Measurements from ENCODE around the gene DAZAP1. TPM values are rescaled to one million over a fixed set of nuclear protein-coding genes. Genes with fewer than 3 reads are reported as not detected.

The DAZAP1 gene
- total RNA-seq, 1 donor from 2014 or later: 15.8 TPM

GRCh38 chr19:1467490-1468273 lies 60.3 kb downstream of the DAZAP1 start:
- DNase-seq (ENCODE audit: low spot score in 2 of 2): no peak
- Histone ChIP-seq H3K9me3 (no peaks in the 10 kb centered on the region), H3K36me3 (no peaks in the 10 kb centered on the region), H3K27ac (no peak overlapping the region), H3K27me3 (peaks cover 59% of the 10 kb centered on the region), H3K4me1 (peaks cover 37 to 41% of the 10 kb centered on the region in 2 donors), H3K4me3 (peak overlapping the region; percentile 23 to 63)
- TF ChIP-seq, protein P1, sequence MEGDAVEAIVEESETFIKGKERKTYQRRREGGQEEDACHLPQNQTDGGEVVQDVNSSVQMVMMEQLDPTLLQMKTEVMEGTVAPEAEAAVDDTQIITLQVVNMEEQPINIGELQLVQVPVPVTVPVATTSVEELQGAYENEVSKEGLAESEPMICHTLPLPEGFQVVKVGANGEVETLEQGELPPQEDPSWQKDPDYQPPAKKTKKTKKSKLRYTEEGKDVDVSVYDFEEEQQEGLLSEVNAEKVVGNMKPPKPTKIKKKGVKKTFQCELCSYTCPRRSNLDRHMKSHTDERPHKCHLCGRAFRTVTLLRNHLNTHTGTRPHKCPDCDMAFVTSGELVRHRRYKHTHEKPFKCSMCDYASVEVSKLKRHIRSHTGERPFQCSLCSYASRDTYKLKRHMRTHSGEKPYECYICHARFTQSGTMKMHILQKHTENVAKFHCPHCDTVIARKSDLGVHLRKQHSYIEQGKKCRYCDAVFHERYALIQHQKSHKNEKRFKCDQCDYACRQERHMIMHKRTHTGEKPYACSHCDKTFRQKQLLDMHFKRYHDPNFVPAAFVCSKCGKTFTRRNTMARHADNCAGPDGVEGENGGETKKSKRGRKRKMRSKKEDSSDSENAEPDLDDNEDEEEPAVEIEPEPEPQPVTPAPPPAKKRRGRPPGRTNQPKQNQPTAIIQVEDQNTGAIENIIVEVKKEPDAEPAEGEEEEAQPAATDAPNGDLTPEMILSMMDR (IDR thresholded peaks at IDR 0.05): no peak
- intact Hi-C loops (cut with DNase I): no loop called here

DNA sequence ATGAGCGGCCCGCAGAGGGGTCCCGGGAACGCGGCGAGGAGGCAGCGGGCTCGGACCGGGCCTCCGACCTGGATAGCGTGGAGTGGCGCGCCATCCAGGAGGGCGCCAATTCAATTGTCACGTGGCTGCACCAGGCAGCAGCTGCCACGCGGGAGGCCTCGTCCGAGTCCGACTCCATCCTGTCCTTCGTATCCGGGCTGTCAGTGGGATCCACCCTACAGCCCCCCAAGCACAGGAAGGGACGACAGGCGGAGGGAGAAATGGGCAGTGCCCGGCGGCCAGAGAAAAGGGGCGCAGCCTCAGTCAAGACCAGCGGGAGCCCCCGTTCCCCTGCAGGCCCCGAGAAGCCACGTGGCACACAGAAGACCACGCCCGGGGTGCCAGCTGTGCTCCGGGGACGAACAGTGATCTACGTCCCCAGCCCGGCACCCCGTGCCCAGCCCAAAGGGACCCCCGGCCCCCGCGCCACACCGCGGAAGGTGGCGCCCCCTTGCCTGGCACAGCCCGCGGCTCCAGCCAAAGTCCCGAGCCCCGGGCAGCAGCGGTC lies 61.0 kb downstream of the DAZAP1 start:
- intact Hi-C loops (cut with DNase I): no loop called here
- Histone ChIP-seq H3K36me3 (no peaks in the 10 kb centered on the region), H3K27ac (no peak overlapping the region), H3K4me3 (peak overlapping the region; percentile 23 to 63), H3K27me3 (peaks cover 66% of the 10 kb centered on the region), H3K9me3 (no peaks in the 10 kb centered on the region), H3K4me1 (peaks cover 37 to 41% of the 10 kb centered on the region in 2 donors)
- no peak for DNase-seq (ENCODE audit: low spot score in 2 of 2)
- TF ChIP-seq, protein P1 (IDR thresholded peaks at IDR 0.05): no peak

- H3K9me3 ChIP-seq: no peaks in the 10 kb centered on the region
- peaks cover 66% of the 10 kb centered on the region for H3K27me3 ChIP-seq
- peak overlapping the region; percentile 23 to 63 for H3K4me3 ChIP-seq
- no peak for DNase-seq (ENCODE audit: low spot score in 2 of 2)
- peaks cover 37 to 41% of the 10 kb centered on the region in 2 donors for H3K4me1 ChIP-seq
- no peaks in the 10 kb centered on the region for H3K36me3 ChIP-seq
- intact Hi-C loops (cut with DNase I): no loop called here
- TF ChIP-seq, protein P1 (IDR thresholded peaks at IDR 0.05): no peak
- no peak overlapping the region for H3K27ac ChIP-seq
Measured at GRCh38 chr19:1468821-1469254, 61.5 kb downstream of the DAZAP1 start.

DNA sequence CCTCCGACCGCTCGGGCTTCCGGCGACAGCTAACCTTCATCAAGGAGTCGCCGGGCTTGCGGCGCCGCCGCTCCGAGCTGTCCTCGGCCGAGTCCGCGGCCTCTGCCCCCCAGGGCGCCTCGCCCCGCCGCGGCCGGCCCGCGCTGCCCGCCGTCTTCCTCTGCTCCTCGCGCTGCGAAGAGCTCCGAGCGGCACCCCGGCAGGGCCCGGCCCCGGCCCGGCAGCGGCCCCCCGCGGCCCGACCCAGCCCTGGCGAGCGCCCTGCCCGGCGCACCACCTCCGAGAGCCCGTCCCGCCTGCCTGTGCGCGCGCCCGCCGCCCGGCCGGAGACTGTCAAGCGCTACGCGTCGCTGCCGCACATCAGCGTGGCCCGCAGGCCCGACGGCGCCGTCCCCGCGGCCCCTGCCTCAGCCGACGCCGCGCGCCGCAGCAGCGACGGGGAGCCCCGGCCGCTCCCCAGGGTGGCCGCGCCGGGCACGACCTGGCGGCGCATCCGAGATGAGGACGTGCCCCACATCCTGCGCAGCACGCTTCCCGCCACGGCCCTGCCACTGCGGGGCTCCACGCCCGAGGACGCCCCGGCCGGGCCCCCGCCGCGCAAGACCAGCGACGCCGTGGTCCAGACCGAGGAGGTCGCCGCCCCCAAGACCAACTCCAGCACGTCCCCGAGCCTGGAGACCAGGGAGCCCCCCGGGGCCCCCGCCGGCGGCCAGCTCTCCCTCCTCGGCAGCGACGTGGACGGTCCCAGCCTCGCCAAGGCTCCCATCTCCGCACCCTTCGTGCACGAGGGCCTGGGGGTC lies 62.1 kb downstream of the DAZAP1 start:
- intact Hi-C loops (cut with DNase I): no loop called here
- peaks cover 66% of the 10 kb centered on the region for H3K27me3 ChIP-seq
- H3K4me3 ChIP-seq: peak overlapping the region; percentile 23 to 63
- H3K4me1 ChIP-seq: peaks cover 37 to 41% of the 10 kb centered on the region in 2 donors
- no peaks in the 10 kb centered on the region for H3K9me3 ChIP-seq
- TF ChIP-seq, protein P1 (IDR thresholded peaks at IDR 0.05): no peak
- H3K27ac ChIP-seq: no peak overlapping the region
- no peak for DNase-seq (ENCODE audit: low spot score in 2 of 2)
- H3K36me3 ChIP-seq: peaks cover 0 to 1% of the 10 kb centered on the region in 2 donors

DNA sequence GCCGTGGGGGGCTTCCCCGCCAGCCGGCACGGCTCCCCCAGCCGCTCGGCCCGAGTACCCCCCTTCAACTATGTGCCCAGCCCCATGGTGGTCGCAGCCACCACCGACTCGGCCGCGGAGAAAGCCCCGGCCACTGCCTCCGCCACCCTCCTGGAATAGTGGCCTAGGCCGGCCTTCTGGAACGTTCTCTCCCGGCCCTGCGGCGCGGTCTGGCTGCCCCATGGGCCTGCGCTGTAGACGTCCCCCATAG lies 62.6 kb downstream of the DAZAP1 start:
- DNase-seq (ENCODE audit: low spot score in 2 of 2): no peak
- Histone ChIP-seq H3K36me3 (peaks cover 4 to 6% of the 10 kb centered on the region in 2 donors), H3K4me3 (peak overlapping the region; percentile 23 to 63), H3K9me3 (no peaks in the 10 kb centered on the region), H3K4me1 (peaks cover 37 to 41% of the 10 kb centered on the region in 2 donors), H3K27ac (no peak overlapping the region), H3K27me3 (peaks cover 66% of the 10 kb centered on the region)
- intact Hi-C loops (cut with DNase I): no loop called here
- TF ChIP-seq, protein P1 (IDR thresholded peaks at IDR 0.05): no peak

Measured in ascending aorta (tissue), 2 donors.